Erythroblast (primary cell): ENCODE data around the gene SEMA4B.

Source experiments
- DNase-seq, 2 experiments: peaks; one replicate each; lab custom pipeline; 2025; lab: John Stamatoyannopoulos, UW
- GATA1 ChIP-seq: IDR thresholded peaks from 2 replicates; pipeline ENCODE4 v1.6.1; 2011; ENCODE audit warnings: low read depth, mild to moderate bottlenecking, control low read depth, low read length, moderate library complexity
- POLR2A ChIP-seq: IDR thresholded peaks from 2 replicates; pipeline ENCODE4 v1.6.1; 2011; ENCODE audit warnings: mild to moderate bottlenecking, low read length

The SEMA4B gene

GRCh38 chr15:90207252-90207651 is 6.1 kb downstream of the SEMA4B start:
- no peak for DNase-seq
- TF ChIP-seq POLR2A: no peak
- no peak for TF ChIP-seq GATA1

- DNase-seq: no peak
- no peak for TF ChIP-seq GATA1
- no peak for TF ChIP-seq POLR2A
These were observed 7.2 kb downstream of the SEMA4B start for GRCh38 chr15:90208356-90208755.

GRCh38 chr15:90209591-90209990 is 8.5 kb downstream of the SEMA4B start:
- TF ChIP-seq GATA1 (no peak), POLR2A (no peak)
- no peak for DNase-seq

GRCh38 chr15:90210593-90210992 is 9.5 kb downstream of the SEMA4B start:
- TF ChIP-seq GATA1 (no peak), POLR2A (no peak)
- no peak for DNase-seq

- TF ChIP-seq GATA1 (no peak), POLR2A (no peak)
- no peak for DNase-seq
These were observed 9.9 kb downstream of the SEMA4B start for GRCh38 chr15:90211009-90211408.

- DNase-seq: peak in 1 of 2 experiments; percentile 56
- TF ChIP-seq POLR2A (no peak), GATA1 (no peak)
These were observed 10.5 kb downstream of the SEMA4B start for GRCh38 chr15:90211440-90212143.

GRCh38 chr15:90212221-90213098 is 11.3 kb downstream of the SEMA4B start:
- TF ChIP-seq POLR2A (no peak), GATA1 (no peak)
- DNase-seq: no peak

GRCh38 chr15:90213122-90213817 is 12.1 kb downstream of the SEMA4B start:
- TF ChIP-seq GATA1 (no peak), POLR2A (no peak)
- DNase-seq: peak; percentile 21 to 34

GRCh38 chr15:90213818-90214204 is 12.7 kb downstream of the SEMA4B start:
- no peak for DNase-seq
- no peak for TF ChIP-seq GATA1
- TF ChIP-seq POLR2A: no peak

- no peak for TF ChIP-seq POLR2A
- TF ChIP-seq GATA1: no peak
- peak in 1 of 2 experiments; percentile 17 for DNase-seq
These were observed 13.5 kb downstream of the SEMA4B start for GRCh38 chr15:90214553-90215196.

- DNase-seq: no peak
- TF ChIP-seq GATA1 (no peak), POLR2A (no peak)
These were observed 16.7 kb downstream of the SEMA4B start for GRCh38 chr15:90217671-90218394.

- DNase-seq: peak; percentile 68 to 81
- TF ChIP-seq POLR2A: no peak
- no peak for TF ChIP-seq GATA1
These were observed 18.5 kb downstream of the SEMA4B start for GRCh38 chr15:90219421-90220141.
